Measurements from ENCODE around the gene DDX39A.
"Not testable (repeated sequence)": the region's sequence is repeated elsewhere in the genome, so short reads cannot be mapped to it uniquely, and the experiment has no call there.

DDX39A gene

GRCh38 chr19:14463747-14464146 lies 44.6 kb upstream of the DDX39A start:
- H3K4me3 ChIP-seq (ENCODE audit: low read depth, low read length, poor library complexity, severe bottlenecking) = no peak overlapping the region
- H3K27me3 ChIP-seq (ENCODE audit: insufficient read depth, low read length) = no peaks in the 10 kb centered on the region
- no peaks in the 10 kb centered on the region for H3K9me2 ChIP-seq (ENCODE audit: low read depth, low read length)
- no peaks in the 10 kb centered on the region for H4K20me1 ChIP-seq (ENCODE audit: insufficient read depth, low read length)
- H3K79me2 ChIP-seq (ENCODE audit: insufficient read depth, low read length) = no peaks in the 10 kb centered on the region
- no peak overlapping the region for H2AFZ ChIP-seq (ENCODE audit: low read length)
- no peak overlapping the region for H3K27ac ChIP-seq (ENCODE audit: low read depth, low read length, poor library complexity, severe bottlenecking)
- H3K36me3 ChIP-seq (ENCODE audit: insufficient read depth, low read length) = peaks cover 70% of the 10 kb centered on the region
- no peaks in the 10 kb centered on the region for H3K4me1 ChIP-seq (ENCODE audit: insufficient read depth, low read length, severe bottlenecking)
- no peaks in the 10 kb centered on the region for H3F3A ChIP-seq (ENCODE audit: insufficient read depth, low read length)
- no peak overlapping the region for H3K4me2 ChIP-seq (ENCODE audit: low read length)
- H3K9ac ChIP-seq (ENCODE audit: low read length) = no peak overlapping the region
- H3K9me3 ChIP-seq (ENCODE audit: low read length) = no peaks in the 10 kb centered on the region
- no peak for TF ChIP-seq EZH2 (IDR thresholded peaks at IDR 0.05; ENCODE audit: borderline replicate concordance, low read length)

DNA sequence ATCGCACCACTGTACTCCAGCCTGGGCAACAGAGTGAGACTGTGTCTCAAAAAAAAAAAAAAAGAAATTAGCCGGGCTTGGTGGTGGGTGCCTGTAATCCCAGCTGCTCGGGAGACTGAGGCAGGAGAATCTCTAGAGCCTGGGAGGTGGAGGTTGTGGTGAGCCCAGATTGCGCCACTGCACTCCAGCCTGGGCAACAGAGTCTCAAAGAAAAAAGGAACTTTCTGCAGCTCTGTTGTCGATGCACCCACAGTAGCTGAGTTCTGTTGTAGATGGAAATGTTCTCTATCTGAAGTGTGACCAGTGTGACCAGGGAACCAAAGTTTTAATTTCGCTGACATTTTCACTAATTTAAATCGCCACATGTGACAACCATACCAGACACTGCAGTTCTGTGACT lies 43.3 kb upstream of the DDX39A start:
- not testable (repeated sequence) for H3K4me2 ChIP-seq (ENCODE audit: low read length); H3K4me1 ChIP-seq (ENCODE audit: insufficient read depth, low read length, severe bottlenecking); H3K79me2 ChIP-seq (ENCODE audit: insufficient read depth, low read length); H2AFZ ChIP-seq (ENCODE audit: low read length); H3K27ac ChIP-seq (ENCODE audit: low read depth, low read length, poor library complexity, severe bottlenecking); H3K9ac ChIP-seq (ENCODE audit: low read length); H3F3A ChIP-seq (ENCODE audit: insufficient read depth, low read length); H3K4me3 ChIP-seq (ENCODE audit: low read depth, low read length, poor library complexity, severe bottlenecking); H4K20me1 ChIP-seq (ENCODE audit: insufficient read depth, low read length); H3K27me3 ChIP-seq (ENCODE audit: insufficient read depth, low read length); H3K9me2 ChIP-seq (ENCODE audit: low read depth, low read length); H3K9me3 ChIP-seq (ENCODE audit: low read length)
- peaks cover 67% of the 10 kb centered on the region for H3K36me3 ChIP-seq (ENCODE audit: insufficient read depth, low read length)

DNA sequence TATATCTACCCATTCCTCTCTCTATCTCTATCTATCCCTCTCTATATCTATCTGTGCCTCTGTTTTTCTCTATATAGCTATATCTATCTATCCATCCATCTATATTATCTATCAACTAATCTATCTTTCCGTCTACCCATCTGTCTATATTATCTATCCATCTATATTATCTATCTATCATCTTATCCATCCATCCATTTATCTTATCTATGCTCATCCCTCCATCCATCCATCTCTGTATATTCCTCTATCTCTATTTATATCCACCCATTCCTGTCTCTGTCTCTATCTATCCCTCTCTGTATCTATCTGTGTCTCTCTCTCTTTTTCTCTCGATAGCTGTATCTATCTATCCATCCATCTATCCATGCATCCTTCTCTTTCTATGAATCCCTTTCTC lies 41.8 kb upstream of the DDX39A start:
- H3K4me2 ChIP-seq (ENCODE audit: low read length) = no peak overlapping the region
- no peaks in the 10 kb centered on the region for H3K27me3 ChIP-seq (ENCODE audit: insufficient read depth, low read length)
- H3K4me3 ChIP-seq (ENCODE audit: low read depth, low read length, poor library complexity, severe bottlenecking) = no peak overlapping the region
- H4K20me1 ChIP-seq (ENCODE audit: insufficient read depth, low read length) = no peaks in the 10 kb centered on the region
- H3K9me3 ChIP-seq (ENCODE audit: low read length) = no peaks in the 10 kb centered on the region
- no peaks in the 10 kb centered on the region for H3K79me2 ChIP-seq (ENCODE audit: insufficient read depth, low read length)
- peaks cover 70% of the 10 kb centered on the region for H3K36me3 ChIP-seq (ENCODE audit: insufficient read depth, low read length)
- no peak overlapping the region for H2AFZ ChIP-seq (ENCODE audit: low read length)
- H3K9me2 ChIP-seq (ENCODE audit: low read depth, low read length) = no peaks in the 10 kb centered on the region
- TF ChIP-seq EZH2 (IDR thresholded peaks at IDR 0.05; ENCODE audit: borderline replicate concordance, low read length) = no peak
- TF ChIP-seq, protein P1, sequence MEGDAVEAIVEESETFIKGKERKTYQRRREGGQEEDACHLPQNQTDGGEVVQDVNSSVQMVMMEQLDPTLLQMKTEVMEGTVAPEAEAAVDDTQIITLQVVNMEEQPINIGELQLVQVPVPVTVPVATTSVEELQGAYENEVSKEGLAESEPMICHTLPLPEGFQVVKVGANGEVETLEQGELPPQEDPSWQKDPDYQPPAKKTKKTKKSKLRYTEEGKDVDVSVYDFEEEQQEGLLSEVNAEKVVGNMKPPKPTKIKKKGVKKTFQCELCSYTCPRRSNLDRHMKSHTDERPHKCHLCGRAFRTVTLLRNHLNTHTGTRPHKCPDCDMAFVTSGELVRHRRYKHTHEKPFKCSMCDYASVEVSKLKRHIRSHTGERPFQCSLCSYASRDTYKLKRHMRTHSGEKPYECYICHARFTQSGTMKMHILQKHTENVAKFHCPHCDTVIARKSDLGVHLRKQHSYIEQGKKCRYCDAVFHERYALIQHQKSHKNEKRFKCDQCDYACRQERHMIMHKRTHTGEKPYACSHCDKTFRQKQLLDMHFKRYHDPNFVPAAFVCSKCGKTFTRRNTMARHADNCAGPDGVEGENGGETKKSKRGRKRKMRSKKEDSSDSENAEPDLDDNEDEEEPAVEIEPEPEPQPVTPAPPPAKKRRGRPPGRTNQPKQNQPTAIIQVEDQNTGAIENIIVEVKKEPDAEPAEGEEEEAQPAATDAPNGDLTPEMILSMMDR (IDR thresholded peaks at IDR 0.05; ENCODE audit: low read length) = no peak
- H3F3A ChIP-seq (ENCODE audit: insufficient read depth, low read length) = no peaks in the 10 kb centered on the region
- H3K27ac ChIP-seq (ENCODE audit: low read depth, low read length, poor library complexity, severe bottlenecking) = no peak overlapping the region
- H3K9ac ChIP-seq (ENCODE audit: low read length) = no peak overlapping the region
- no peaks in the 10 kb centered on the region for H3K4me1 ChIP-seq (ENCODE audit: insufficient read depth, low read length, severe bottlenecking)

DNA sequence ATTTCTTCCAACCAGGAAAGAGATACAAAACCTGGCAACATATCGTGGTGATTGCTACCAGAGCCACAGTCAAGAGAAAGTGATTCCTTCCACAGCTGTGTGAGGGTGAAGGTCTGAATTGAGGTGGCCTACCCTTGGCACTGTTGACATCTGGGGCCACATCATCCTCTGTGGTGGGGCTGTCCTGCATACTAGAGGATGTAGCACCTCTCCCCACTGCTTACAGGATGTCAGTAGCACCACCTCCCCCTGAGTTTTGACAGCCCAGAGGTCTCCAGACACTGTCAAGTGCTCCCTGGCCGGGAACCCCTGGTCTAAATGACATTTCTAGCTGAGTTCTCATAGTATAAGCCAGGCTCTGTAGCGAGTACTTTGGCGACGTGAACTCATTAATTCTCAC lies 40.6 kb upstream of the DDX39A start:
- H3K27ac ChIP-seq (ENCODE audit: low read depth, low read length, poor library complexity, severe bottlenecking) = no peak overlapping the region
- H3F3A ChIP-seq (ENCODE audit: insufficient read depth, low read length) = no peaks in the 10 kb centered on the region
- no peak overlapping the region for H3K9ac ChIP-seq (ENCODE audit: low read length)
- H3K27me3 ChIP-seq (ENCODE audit: insufficient read depth, low read length) = no peaks in the 10 kb centered on the region
- H2AFZ ChIP-seq (ENCODE audit: low read length) = no peak overlapping the region
- no peaks in the 10 kb centered on the region for H3K79me2 ChIP-seq (ENCODE audit: insufficient read depth, low read length)
- H4K20me1 ChIP-seq (ENCODE audit: insufficient read depth, low read length) = no peaks in the 10 kb centered on the region
- no peak overlapping the region for H3K4me2 ChIP-seq (ENCODE audit: low read length)
- H3K4me3 ChIP-seq (ENCODE audit: low read depth, low read length, poor library complexity, severe bottlenecking) = no peak overlapping the region
- no peaks in the 10 kb centered on the region for H3K9me2 ChIP-seq (ENCODE audit: low read depth, low read length)
- no peaks in the 10 kb centered on the region for H3K9me3 ChIP-seq (ENCODE audit: low read length)
- peaks cover 66% of the 10 kb centered on the region for H3K36me3 ChIP-seq (ENCODE audit: insufficient read depth, low read length)
- no peak for TF ChIP-seq EZH2 (IDR thresholded peaks at IDR 0.05; ENCODE audit: borderline replicate concordance, low read length)
- TF ChIP-seq, protein P1 (IDR thresholded peaks at IDR 0.05; ENCODE audit: low read length) = no peak
- H3K4me1 ChIP-seq (ENCODE audit: insufficient read depth, low read length, severe bottlenecking) = no peaks in the 10 kb centered on the region

GRCh38 chr19:14452303-14452702 lies 33.2 kb upstream of the DDX39A start:
- H3K9me2 ChIP-seq (ENCODE audit: low read depth, low read length) = not testable (repeated sequence)
- peaks cover 71% of the 10 kb centered on the region for H3K36me3 ChIP-seq (ENCODE audit: insufficient read depth, low read length)

More at GRCh38 chr19:14452303-14452702, 33.2 kb upstream of the DDX39A start:
- H3K79me2 ChIP-seq (ENCODE audit: insufficient read depth, low read length); H4K20me1 ChIP-seq (ENCODE audit: insufficient read depth, low read length); H3K4me1 ChIP-seq (ENCODE audit: insufficient read depth, low read length, severe bottlenecking); H3K27me3 ChIP-seq (ENCODE audit: insufficient read depth, low read length); H2AFZ ChIP-seq (ENCODE audit: low read length); H3K9me3 ChIP-seq (ENCODE audit: low read length); H3K9ac ChIP-seq (ENCODE audit: low read length); H3K27ac ChIP-seq (ENCODE audit: low read depth, low read length, poor library complexity, severe bottlenecking); H3K4me3 ChIP-seq (ENCODE audit: low read depth, low read length, poor library complexity, severe bottlenecking); H3F3A ChIP-seq (ENCODE audit: insufficient read depth, low read length); H3K4me2 ChIP-seq (ENCODE audit: low read length): not testable (repeated sequence)
